ENCODE measurements around the gene FAM169A. TPM values are rescaled to one million over a fixed set of nuclear protein-coding genes. Genes with fewer than 3 reads are reported as not detected.
"Not testable (repeated sequence)": the region's sequence is repeated elsewhere in the genome, so short reads cannot be mapped to it uniquely, and the experiment has no call there.

The FAM169A gene
- total RNA-seq, 1 donor from 2014 or later: 11.9 TPM

DNA sequence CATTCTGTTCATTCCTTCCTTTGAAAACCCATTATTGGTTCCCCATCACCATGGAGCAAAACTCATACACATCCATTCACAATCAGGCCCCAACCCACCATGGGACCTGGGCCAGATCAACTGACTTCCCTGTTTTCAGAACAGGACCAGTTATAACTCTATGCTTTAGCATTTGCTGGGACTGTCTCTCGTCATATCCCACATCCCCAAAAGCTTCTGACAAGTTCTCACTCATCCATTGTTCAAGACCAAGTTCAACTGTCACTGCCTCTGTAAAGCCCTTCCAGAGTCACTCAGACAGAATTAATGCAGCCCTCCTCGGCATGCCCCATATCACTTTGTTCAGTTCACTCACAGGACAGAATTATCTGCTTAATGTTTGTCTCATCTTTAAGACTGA, 4.0 kb downstream of the FAM169A start:
- no peak overlapping the region for H3K4me3 ChIP-seq (ENCODE audit: insufficient read depth, low read depth, low read length)
- no peaks in the 10 kb centered on the region for H3K36me3 Mint-ChIP-seq (ENCODE audit: low read depth, unreplicated experiment)
- H3K36me3 ChIP-seq (ENCODE audit: insufficient read depth, low read length): no peaks in the 10 kb centered on the region
- H2AFZ ChIP-seq (ENCODE audit: low read depth, low read length): no peak overlapping the region
- DNase-seq (ENCODE audit: low read depth): no peak
- H3K9ac ChIP-seq (ENCODE audit: low read length): no peak overlapping the region
- H4K20me1 ChIP-seq (ENCODE audit: insufficient read depth, low read length): no peaks in the 10 kb centered on the region
- H3K27me3 ChIP-seq (ENCODE audit: insufficient read depth, low read length): no peaks in the 10 kb centered on the region
- no peaks in the 10 kb centered on the region for H3K9me3 ChIP-seq (ENCODE audit: insufficient read depth, low read depth, low read length)
- H3K27ac ChIP-seq (ENCODE audit: low read depth, low read length): no peak overlapping the region
- no peaks in the 10 kb centered on the region for H3K9me3 Mint-ChIP-seq (ENCODE audit: unreplicated experiment)
- no peak overlapping the region for H3K4me2 ChIP-seq (ENCODE audit: low read length)
- TF ChIP-seq, protein P1, sequence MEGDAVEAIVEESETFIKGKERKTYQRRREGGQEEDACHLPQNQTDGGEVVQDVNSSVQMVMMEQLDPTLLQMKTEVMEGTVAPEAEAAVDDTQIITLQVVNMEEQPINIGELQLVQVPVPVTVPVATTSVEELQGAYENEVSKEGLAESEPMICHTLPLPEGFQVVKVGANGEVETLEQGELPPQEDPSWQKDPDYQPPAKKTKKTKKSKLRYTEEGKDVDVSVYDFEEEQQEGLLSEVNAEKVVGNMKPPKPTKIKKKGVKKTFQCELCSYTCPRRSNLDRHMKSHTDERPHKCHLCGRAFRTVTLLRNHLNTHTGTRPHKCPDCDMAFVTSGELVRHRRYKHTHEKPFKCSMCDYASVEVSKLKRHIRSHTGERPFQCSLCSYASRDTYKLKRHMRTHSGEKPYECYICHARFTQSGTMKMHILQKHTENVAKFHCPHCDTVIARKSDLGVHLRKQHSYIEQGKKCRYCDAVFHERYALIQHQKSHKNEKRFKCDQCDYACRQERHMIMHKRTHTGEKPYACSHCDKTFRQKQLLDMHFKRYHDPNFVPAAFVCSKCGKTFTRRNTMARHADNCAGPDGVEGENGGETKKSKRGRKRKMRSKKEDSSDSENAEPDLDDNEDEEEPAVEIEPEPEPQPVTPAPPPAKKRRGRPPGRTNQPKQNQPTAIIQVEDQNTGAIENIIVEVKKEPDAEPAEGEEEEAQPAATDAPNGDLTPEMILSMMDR (IDR thresholded peaks at IDR 0.05; ENCODE audit: insufficient read depth, low read depth, low read length): no peak
- no peak for TF ChIP-seq EZH2 (IDR thresholded peaks at IDR 0.05; ENCODE audit: insufficient read depth, low read length)
- no peak overlapping the region for H3K27ac Mint-ChIP-seq (ENCODE audit: unreplicated experiment)
- H3K79me2 ChIP-seq (ENCODE audit: insufficient read depth, low read length): no peaks in the 10 kb centered on the region
- H3K4me1 Mint-ChIP-seq (ENCODE audit: low read depth, unreplicated experiment): peaks cover 2% of the 10 kb centered on the region
- no peaks in the 10 kb centered on the region for H3K27me3 Mint-ChIP-seq (ENCODE audit: low read depth, unreplicated experiment)
- H3K4me3 Mint-ChIP-seq (ENCODE audit: unreplicated experiment): no peak overlapping the region
- FAIRE-seq: no peak
- peaks cover 4% of the 10 kb centered on the region for H3K4me1 ChIP-seq (ENCODE audit: insufficient read depth, low read length)

DNA sequence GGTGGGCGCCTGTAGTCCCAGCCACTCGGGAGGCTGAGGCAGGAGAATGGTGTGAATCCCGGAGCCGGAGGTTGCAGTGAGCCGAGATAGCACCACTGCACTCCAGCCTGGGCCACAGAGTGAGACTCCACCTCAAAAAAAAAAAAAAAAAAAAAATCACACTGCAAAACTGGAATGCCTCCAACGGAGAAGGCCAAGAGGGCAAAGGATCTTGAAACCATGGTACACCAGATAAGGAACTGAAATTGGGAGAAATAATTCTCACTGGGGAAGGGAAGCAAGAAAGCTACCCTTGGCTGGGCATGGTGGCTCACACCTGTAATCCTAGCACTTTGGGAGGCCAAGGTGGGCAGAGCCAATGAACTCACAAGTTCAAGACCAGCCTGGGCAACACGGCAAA, 9.2 kb downstream of the FAM169A start:
- DNase-seq (ENCODE audit: low read depth); H3K36me3 ChIP-seq (ENCODE audit: insufficient read depth, low read length); H3K9me3 ChIP-seq (ENCODE audit: insufficient read depth, low read depth, low read length); H3K9ac ChIP-seq (ENCODE audit: low read length); H3K79me2 ChIP-seq (ENCODE audit: insufficient read depth, low read length); H3K27me3 ChIP-seq (ENCODE audit: insufficient read depth, low read length); H4K20me1 ChIP-seq (ENCODE audit: insufficient read depth, low read length); H3K36me3 Mint-ChIP-seq (ENCODE audit: low read depth, unreplicated experiment); H3K27ac ChIP-seq (ENCODE audit: low read depth, low read length); H2AFZ ChIP-seq (ENCODE audit: low read depth, low read length); H3K9me3 Mint-ChIP-seq (ENCODE audit: unreplicated experiment); FAIRE-seq; H3K4me3 ChIP-seq (ENCODE audit: insufficient read depth, low read depth, low read length); H3K4me1 ChIP-seq (ENCODE audit: insufficient read depth, low read length); H3K4me2 ChIP-seq (ENCODE audit: low read length); H3K27me3 Mint-ChIP-seq (ENCODE audit: low read depth, unreplicated experiment); H3K4me3 Mint-ChIP-seq (ENCODE audit: unreplicated experiment); H3K4me1 Mint-ChIP-seq (ENCODE audit: low read depth, unreplicated experiment); H3K27ac Mint-ChIP-seq (ENCODE audit: unreplicated experiment): not testable (repeated sequence)

DNA sequence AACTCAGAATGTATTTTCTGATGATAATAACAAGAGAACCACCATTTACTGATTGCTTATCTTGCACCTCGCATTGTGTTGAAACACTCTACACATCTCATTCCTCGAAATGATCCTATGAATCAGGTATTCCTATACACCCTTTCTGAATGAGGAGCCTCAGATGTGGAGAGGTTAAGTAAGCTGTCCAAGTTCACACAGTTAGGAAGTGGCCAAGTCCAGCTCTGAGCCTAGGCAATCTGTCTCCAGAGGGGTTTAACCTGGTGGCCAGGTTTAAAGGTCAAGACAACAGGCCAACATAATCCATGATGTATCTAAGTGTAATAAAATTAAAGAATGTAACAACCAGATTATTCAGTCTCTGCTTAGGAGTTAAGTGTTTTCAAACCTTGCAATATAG, 12.9 kb downstream of the FAM169A start:
- no peak overlapping the region for H3K4me3 Mint-ChIP-seq (ENCODE audit: unreplicated experiment)
- H3K27ac ChIP-seq (ENCODE audit: low read depth, low read length): no peak overlapping the region
- no peak overlapping the region for H3K27ac Mint-ChIP-seq (ENCODE audit: unreplicated experiment)
- no peaks in the 10 kb centered on the region for H3K36me3 ChIP-seq (ENCODE audit: insufficient read depth, low read length)
- DNase-seq (ENCODE audit: low read depth): no peak
- H3K4me2 ChIP-seq (ENCODE audit: low read length): no peak overlapping the region
- FAIRE-seq: no peak
- no peak overlapping the region for H3K4me3 ChIP-seq (ENCODE audit: insufficient read depth, low read depth, low read length)
- H3K9me3 Mint-ChIP-seq (ENCODE audit: unreplicated experiment): peaks cover 10% of the 10 kb centered on the region
- no peaks in the 10 kb centered on the region for H3K9me3 ChIP-seq (ENCODE audit: insufficient read depth, low read depth, low read length)
- no peaks in the 10 kb centered on the region for H3K79me2 ChIP-seq (ENCODE audit: insufficient read depth, low read length)
- H3K4me1 Mint-ChIP-seq (ENCODE audit: low read depth, unreplicated experiment): peaks cover 11% of the 10 kb centered on the region
- no peak overlapping the region for H2AFZ ChIP-seq (ENCODE audit: low read depth, low read length)
- H3K9ac ChIP-seq (ENCODE audit: low read length): no peak overlapping the region
- H3K4me1 ChIP-seq (ENCODE audit: insufficient read depth, low read length): peaks cover 3% of the 10 kb centered on the region
- no peaks in the 10 kb centered on the region for H3K27me3 ChIP-seq (ENCODE audit: insufficient read depth, low read length)
- H4K20me1 ChIP-seq (ENCODE audit: insufficient read depth, low read length): no peaks in the 10 kb centered on the region
- TF ChIP-seq, protein P1 (IDR thresholded peaks at IDR 0.05; ENCODE audit: insufficient read depth, low read depth, low read length): no peak
- TF ChIP-seq EZH2 (IDR thresholded peaks at IDR 0.05; ENCODE audit: insufficient read depth, low read length): no peak
- H3K36me3 Mint-ChIP-seq (ENCODE audit: low read depth, unreplicated experiment): no peaks in the 10 kb centered on the region
- no peaks in the 10 kb centered on the region for H3K27me3 Mint-ChIP-seq (ENCODE audit: low read depth, unreplicated experiment)

All from astrocyte (in vitro differentiated cells and primary cell).